ENCODE measurements around the gene NCAPG.

The NCAPG gene

GRCh38 chr4:17869327-17869726, 58.5 kb downstream of the NCAPG start:
- TF ChIP-seq, protein P1, sequence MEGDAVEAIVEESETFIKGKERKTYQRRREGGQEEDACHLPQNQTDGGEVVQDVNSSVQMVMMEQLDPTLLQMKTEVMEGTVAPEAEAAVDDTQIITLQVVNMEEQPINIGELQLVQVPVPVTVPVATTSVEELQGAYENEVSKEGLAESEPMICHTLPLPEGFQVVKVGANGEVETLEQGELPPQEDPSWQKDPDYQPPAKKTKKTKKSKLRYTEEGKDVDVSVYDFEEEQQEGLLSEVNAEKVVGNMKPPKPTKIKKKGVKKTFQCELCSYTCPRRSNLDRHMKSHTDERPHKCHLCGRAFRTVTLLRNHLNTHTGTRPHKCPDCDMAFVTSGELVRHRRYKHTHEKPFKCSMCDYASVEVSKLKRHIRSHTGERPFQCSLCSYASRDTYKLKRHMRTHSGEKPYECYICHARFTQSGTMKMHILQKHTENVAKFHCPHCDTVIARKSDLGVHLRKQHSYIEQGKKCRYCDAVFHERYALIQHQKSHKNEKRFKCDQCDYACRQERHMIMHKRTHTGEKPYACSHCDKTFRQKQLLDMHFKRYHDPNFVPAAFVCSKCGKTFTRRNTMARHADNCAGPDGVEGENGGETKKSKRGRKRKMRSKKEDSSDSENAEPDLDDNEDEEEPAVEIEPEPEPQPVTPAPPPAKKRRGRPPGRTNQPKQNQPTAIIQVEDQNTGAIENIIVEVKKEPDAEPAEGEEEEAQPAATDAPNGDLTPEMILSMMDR (IDR thresholded peaks at IDR 0.05; ENCODE audit: low read length, missing control alignments) = no peak
- H3K4me3 ChIP-seq (replicated peaks; ENCODE audit: low read depth, low read length) = no peak overlapping the region
- DNase-seq (ENCODE audit: low read depth) = no peak

DNA sequence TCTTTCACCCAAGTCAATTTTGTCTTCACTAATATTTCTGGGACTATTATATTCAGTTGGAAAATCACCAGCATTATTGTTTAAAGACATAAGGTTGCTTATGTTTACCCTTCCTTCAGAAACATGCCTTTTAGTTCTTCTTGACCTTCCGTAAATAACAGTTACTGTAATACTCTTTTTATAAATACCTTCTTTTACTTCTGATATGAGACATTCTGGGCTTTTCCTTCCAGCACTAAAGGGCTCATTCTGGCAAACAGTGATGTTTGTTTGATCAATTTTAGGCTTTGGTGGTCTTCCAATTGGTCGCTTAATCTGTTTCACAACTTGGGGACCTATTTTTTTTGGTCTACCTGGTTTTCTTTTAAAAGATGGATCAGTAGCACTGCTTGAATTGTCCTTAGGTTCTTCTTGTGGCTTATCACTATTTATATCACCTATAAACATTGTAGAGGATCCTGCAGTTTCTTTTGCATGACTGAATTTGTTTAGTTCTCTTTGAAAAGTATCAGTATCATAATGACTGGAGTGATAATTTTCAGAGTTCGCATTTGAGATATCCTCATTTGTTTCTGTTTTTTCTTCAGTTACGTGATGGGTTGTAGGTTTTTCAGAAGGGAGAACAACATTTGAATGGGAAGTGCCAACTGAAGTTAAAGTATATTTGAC, 64.8 kb downstream of the NCAPG start:
- TF ChIP-seq, protein P1 (IDR thresholded peaks at IDR 0.05; ENCODE audit: low read length, missing control alignments) = no peak
- H3K4me3 ChIP-seq (replicated peaks; ENCODE audit: low read depth, low read length) = no peak overlapping the region
- no peak for DNase-seq (ENCODE audit: low read depth)

DNA sequence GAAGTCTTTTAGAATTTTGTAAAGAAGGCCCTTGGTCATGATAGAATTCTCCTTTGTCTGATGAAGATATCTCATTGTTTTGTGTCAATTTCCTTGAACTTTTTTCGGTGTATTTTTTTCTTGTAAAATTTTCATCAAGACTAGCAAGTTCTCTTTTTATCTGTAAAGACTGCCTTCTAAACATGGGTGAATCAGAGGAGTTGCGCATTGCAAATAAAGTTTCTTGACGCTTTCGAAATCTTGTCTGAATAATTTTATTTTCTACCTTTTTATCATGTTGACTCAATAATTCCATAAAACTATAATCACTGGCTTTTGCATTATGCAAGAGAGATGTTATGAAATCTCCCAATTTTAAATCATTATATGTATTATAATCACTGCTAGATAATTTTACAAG, 66.2 kb downstream of the NCAPG start:
- no peak for DNase-seq (ENCODE audit: low read depth)

GRCh38 chr4:17877661-17878060, 66.9 kb downstream of the NCAPG start:
- no peak overlapping the region for H3K4me3 ChIP-seq (replicated peaks; ENCODE audit: low read depth, low read length)
- DNase-seq (ENCODE audit: low read depth) = no peak
- TF ChIP-seq, protein P1 (IDR thresholded peaks at IDR 0.05; ENCODE audit: low read length, missing control alignments) = no peak

More for the DNA sequence above, 66.2 kb downstream of the NCAPG start:
- no peak overlapping the region for H3K4me3 ChIP-seq (replicated peaks; ENCODE audit: low read depth, low read length)
- TF ChIP-seq, protein P1 (IDR thresholded peaks at IDR 0.05; ENCODE audit: low read length, missing control alignments) = no peak

DNA sequence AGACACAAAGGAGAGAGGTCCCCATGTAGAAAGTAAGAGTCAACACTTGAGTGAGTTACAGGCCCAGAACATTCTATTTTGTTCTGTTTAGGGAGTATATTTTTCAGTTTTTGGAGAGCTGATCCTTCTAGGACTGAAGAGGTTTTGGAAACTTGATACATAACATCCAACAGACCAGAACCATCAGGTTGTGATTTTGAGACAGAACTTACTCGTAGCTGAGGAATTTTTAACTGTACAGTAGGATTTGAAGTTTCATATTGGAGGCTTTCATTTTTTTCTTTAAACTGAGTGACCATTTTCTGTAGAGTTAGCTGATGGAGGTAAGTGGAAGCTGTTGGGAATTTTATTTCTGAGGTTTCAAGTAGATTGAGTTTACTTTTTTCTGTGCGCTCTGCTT, 73.3 kb downstream of the NCAPG start:
- H3K4me3 ChIP-seq (replicated peaks; ENCODE audit: low read depth, low read length) = no peak overlapping the region
- no peak for DNase-seq (ENCODE audit: low read depth)
- TF ChIP-seq, protein P1 (IDR thresholded peaks at IDR 0.05; ENCODE audit: low read length, missing control alignments) = no peak

DNA sequence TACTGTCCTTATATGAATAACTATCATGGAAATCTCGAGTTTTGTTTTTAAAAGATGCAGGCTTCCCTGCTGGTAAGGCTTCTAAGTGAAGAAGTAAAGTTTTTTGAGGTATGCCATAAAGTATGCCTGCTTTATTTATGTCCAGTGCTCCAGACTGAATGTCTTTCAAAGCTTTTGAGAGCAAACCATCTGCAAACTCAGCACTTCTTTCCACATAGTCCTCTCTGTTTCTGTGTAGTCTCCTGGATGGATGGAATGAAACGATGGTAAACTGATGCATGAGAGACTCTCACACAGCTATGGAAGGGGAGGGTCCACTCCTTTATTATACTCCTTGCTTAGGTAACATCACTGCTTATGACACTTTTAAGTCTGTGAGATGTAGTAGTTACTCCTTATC, 73.7 kb downstream of the NCAPG start:
- TF ChIP-seq, protein P1 (IDR thresholded peaks at IDR 0.05; ENCODE audit: low read length, missing control alignments) = no peak
- H3K4me3 ChIP-seq (replicated peaks; ENCODE audit: low read depth, low read length) = no peak overlapping the region
- DNase-seq (ENCODE audit: low read depth) = no peak

DNA sequence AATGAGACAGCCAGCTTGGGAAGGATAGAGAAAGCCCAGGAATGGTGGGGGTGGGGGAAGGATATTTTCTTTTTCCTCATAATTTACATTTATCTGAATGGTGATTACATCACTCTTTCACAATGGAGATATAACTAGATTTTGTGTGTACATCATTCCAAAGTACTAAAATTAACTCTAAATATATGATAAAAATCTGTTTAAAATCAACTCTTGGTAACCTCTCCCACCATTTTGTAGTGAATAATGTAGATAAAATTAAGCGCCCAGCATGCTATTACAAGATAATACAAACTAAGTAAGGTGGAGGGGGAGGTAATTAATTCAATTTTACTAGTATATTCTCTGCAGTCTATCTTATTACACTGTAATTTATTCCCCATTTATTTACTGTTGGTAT, 78.9 kb downstream of the NCAPG start:
- no peak overlapping the region for H3K4me3 ChIP-seq (replicated peaks; ENCODE audit: low read depth, low read length)
- DNase-seq (ENCODE audit: low read depth) = no peak
- TF ChIP-seq, protein P1 (IDR thresholded peaks at IDR 0.05; ENCODE audit: low read length, missing control alignments) = no peak

All from fibroblast of pulmonary artery (primary cell).